OCI-LY7 (cell line): Measurements from ENCODE around the gene PTP4A1. TPM values are rescaled to one million over a fixed set of nuclear protein-coding genes. Genes with fewer than 3 reads are reported as not detected.
A peak's percentile ranks its signal among the peaks of the same experiment; 100 is the strongest.

Source experiments
- BruUV-seq: library from RNA; stranded (reverse); fragments of 400-500 nt; replicated peaks from 2 replicates; lab custom pipeline; 2021; lab: Mats Ljungman, UMichigan
- CTCF ChIA-PET: fragments of 300-600 bp; sonication (Branson Sonifier 250); formaldehyde crosslinking; loops from one replicate; lab custom pipeline; 2022; ENCODE audit warnings: antibody characterized with exemption; ENCODE audit not compliant: unreplicated experiment; lab: Charles Lee
- POLR2A ChIA-PET: fragments of 300-600 bp; sonication (Branson Sonifier 250); formaldehyde crosslinking; loops from one replicate; lab custom pipeline; 2022; ENCODE audit warnings: antibody characterized with exemption; lab: Charles Lee
- DNase-seq: peaks from one replicate; pipeline ENCODE4 v3.0.0-alpha.2; 2015; ENCODE audit warnings: low spot score
- H2AFZ ChIP-seq: fragments of 200-600 bp; sonication (generic), shearing (Covaris generic); 2 replicates; pipeline ENCODE4 v1.6.1; 2014; ENCODE audit warnings: mild to moderate bottlenecking, antibody characterized with exemption, low read length, moderate library complexity
- H3K27ac ChIP-seq: fragments of 200-600 bp; sonication (generic); 2 replicates; pipeline ENCODE4 v1.5.1; 2014; ENCODE audit warnings: mixed run types, low read depth, mild to moderate bottlenecking, moderate library complexity, low read length, inconsistent platforms; ENCODE audit not compliant: poor library complexity, severe bottlenecking
- H3K36me3 ChIP-seq: fragments of 200-600 bp; sonication (generic); 2 replicates; pipeline ENCODE4 v1.6.1; 2014; ENCODE audit warnings: mild to moderate bottlenecking, antibody characterized with exemption, low read length, moderate library complexity, mixed read lengths; ENCODE audit not compliant: insufficient read depth
- H3K4me1 ChIP-seq: fragments of 200-600 bp; sonication (generic); 2 replicates; pipeline ENCODE4 v1.5.1; 2014; ENCODE audit warnings: mild to moderate bottlenecking, low read length; ENCODE audit not compliant: insufficient read depth, poor library complexity, severe bottlenecking
- H3K4me2 ChIP-seq: fragments of 200-600 bp; sonication (generic); 2 replicates; pipeline ENCODE4 v1.6.1; 2014; ENCODE audit warnings: mild to moderate bottlenecking, low read length
- H3K4me3 ChIP-seq: fragments of 200-600 bp; sonication (generic); 2 replicates; pipeline ENCODE4 v1.5.1; 2014; ENCODE audit warnings: mild to moderate bottlenecking, low read depth, low read length; ENCODE audit not compliant: poor library complexity, severe bottlenecking
- H3K79me2 ChIP-seq: fragments of 200-600 bp; sonication (generic); 2 replicates; pipeline ENCODE4 v1.6.1; 2016; ENCODE audit warnings: low read depth, mild to moderate bottlenecking, low read length, moderate library complexity, mixed read lengths; ENCODE audit not compliant: insufficient read depth
- H3K9me2 ChIP-seq: fragments of 200-600 bp; sonication (generic); 2 replicates; pipeline ENCODE4 v1.6.1; 2016; ENCODE audit warnings: mild to moderate bottlenecking, low read length, mixed read lengths; ENCODE audit not compliant: insufficient read depth
- H3K9me3 ChIP-seq: fragments of 200-600 bp; sonication (generic); 2 replicates; pipeline ENCODE4 v1.6.1; 2014; ENCODE audit warnings: mild to moderate bottlenecking, mixed run types, low read length, mixed read lengths
- H4K20me1 ChIP-seq: fragments of 200-600 bp; sonication (generic); 2 replicates; pipeline ENCODE4 v1.6.1; 2014; ENCODE audit warnings: mild to moderate bottlenecking, antibody characterized with exemption, low read length, moderate library complexity, mixed read lengths; ENCODE audit not compliant: insufficient read depth
- EZH2phosphoT487 ChIP-seq: fragments of 200-600 bp; sonication (generic); IDR thresholded peaks from 2 replicates; pipeline ENCODE4 v1.6.1; 2018; ENCODE audit warnings: low read depth, borderline replicate concordance, mild to moderate bottlenecking, mixed run types, antibody characterized with exemption, low read length, moderate library complexity, mixed read lengths
- intact Hi-C: fragments of 100-400 bp; cut with micrococcal nuclease; formaldehyde crosslinking; loops from one replicate; pipeline ENCODE4 v1.10.0; 2022; ENCODE audit not compliant: unreplicated experiment
- total RNA-seq, 2 experiments: library from RNA; depleted of rRNA in 1 of 2; stranded (reverse); fragments of >200 nt in 1 of 2; shearing (Covaris generic) in 1 of 2; gene quantifications; 2 replicates each; pipeline ENCODE4 v1.2.3, GENCODE V29; 2014 to 2022
- TF ChIP-seq, protein P1 (sequence below): fragments of 200-600 bp; sonication (generic); conservative IDR thresholded peaks from 2 replicates; pipeline ENCODE4 v1.5.1; 2014; ENCODE audit warnings: mild to moderate bottlenecking, antibody characterized with exemption, low read length, moderate library complexity, mixed read lengths

The PTP4A1 gene
- total RNA-seq, 2 experiments from 2014 or later, result 21.2 to 76.0 TPM

DNA sequence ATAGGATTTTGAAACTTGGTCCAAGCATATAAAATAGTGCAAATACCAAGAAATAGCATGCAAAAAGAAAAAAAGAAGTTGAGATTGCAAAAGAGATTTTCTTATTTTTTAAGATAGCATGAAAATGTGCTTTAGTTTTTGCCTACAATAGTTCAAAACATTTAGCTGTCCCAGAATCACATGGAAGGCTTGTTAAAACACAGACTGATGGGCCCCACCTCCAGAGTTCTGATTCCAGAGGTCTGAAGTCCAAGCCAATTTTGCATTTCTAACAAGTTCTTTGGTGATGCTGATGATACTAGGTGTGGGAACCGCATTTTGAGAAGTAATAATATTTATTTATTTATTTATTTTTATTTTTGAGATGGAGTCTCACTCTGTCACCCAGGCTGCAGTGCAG is 33.7 kb upstream of the PTP4A1 start:
- no peaks in the 10 kb centered on the region for H3K79me2 ChIP-seq
- H3K4me2 ChIP-seq, result no peak overlapping the region
- intact Hi-C loops, result no loop called here
- no peaks in the 10 kb centered on the region for H3K9me3 ChIP-seq
- no peak overlapping the region for H3K27ac ChIP-seq
- CTCF ChIA-PET, result no interaction called here
- H3K9me2 ChIP-seq, result no peaks in the 10 kb centered on the region
- no peak for DNase-seq
- BruUV-seq, result no TSS peak
- POLR2A ChIA-PET, result no interaction called here
- TF ChIP-seq, protein P1, sequence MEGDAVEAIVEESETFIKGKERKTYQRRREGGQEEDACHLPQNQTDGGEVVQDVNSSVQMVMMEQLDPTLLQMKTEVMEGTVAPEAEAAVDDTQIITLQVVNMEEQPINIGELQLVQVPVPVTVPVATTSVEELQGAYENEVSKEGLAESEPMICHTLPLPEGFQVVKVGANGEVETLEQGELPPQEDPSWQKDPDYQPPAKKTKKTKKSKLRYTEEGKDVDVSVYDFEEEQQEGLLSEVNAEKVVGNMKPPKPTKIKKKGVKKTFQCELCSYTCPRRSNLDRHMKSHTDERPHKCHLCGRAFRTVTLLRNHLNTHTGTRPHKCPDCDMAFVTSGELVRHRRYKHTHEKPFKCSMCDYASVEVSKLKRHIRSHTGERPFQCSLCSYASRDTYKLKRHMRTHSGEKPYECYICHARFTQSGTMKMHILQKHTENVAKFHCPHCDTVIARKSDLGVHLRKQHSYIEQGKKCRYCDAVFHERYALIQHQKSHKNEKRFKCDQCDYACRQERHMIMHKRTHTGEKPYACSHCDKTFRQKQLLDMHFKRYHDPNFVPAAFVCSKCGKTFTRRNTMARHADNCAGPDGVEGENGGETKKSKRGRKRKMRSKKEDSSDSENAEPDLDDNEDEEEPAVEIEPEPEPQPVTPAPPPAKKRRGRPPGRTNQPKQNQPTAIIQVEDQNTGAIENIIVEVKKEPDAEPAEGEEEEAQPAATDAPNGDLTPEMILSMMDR, result no peak
- TF ChIP-seq EZH2phosphoT487, result no peak
- no peaks in the 10 kb centered on the region for H3K36me3 ChIP-seq
- no peak overlapping the region for H2AFZ ChIP-seq
- H3K4me3 ChIP-seq, result no peak overlapping the region
- no peaks in the 10 kb centered on the region for H4K20me1 ChIP-seq
- H3K4me1 ChIP-seq, result peaks cover 11% of the 10 kb centered on the region

DNA sequence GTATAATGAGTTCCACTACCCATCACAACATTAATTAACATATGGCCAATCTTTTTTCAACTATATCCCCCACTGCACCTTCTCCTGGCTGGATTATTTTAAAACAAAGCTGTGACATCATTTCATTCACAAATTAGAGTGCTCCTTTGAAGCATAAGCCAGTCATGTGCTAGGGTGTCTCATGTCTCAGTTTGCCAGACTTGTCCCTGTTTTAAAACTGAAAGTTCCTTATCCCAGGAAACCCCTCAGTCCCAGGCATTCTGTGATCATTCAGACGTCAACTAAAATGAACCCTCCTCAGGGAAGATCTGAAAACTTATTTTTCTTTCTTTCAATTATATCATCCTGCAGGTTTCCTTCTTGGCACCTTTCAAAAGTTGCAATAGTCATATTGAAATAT is 29.3 kb upstream of the PTP4A1 start:
- Histone ChIP-seq H3K4me3 (no peak overlapping the region), H3K79me2 (no peaks in the 10 kb centered on the region), H3K4me2 (no peak overlapping the region), H3K27ac (no peak overlapping the region), H3K9me3 (no peaks in the 10 kb centered on the region), H3K4me1 (no peaks in the 10 kb centered on the region), H2AFZ (no peak overlapping the region), H3K36me3 (no peaks in the 10 kb centered on the region), H3K9me2 (no peaks in the 10 kb centered on the region), H4K20me1 (no peaks in the 10 kb centered on the region)
- ChIA-PET CTCF (no interaction called here), POLR2A (interaction anchor here (0.7 to 0.9 kb wide), 2 partner anchors 10 to 220 kb away, joined by 3 to 4 read pairs; no protein-coding TSS in a partner anchor)
- TF ChIP-seq EZH2phosphoT487, result no peak
- TF ChIP-seq, protein P1, result no peak
- intact Hi-C loops, result no loop called here
- DNase-seq, result no peak
- BruUV-seq, result no TSS peak

DNA sequence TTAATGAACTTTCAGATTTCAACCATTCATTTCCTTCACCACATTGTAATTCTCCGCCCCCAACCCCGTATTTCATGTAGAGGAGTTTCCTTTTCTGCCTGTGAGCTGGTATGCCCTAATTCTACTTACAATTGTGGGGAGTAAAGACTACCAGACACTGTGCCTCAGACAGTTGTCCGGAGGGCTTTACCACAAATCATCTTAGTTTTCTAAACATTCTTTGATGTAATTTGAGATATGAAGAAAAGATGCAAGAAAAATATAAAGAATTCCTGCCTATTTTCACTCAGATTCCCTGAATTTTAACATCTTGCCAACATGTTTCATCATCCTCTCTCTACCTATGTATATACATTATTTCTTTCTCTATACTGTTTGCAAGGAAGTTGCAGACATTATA is 28.3 kb upstream of the PTP4A1 start:
- Histone ChIP-seq H3K27ac (no peak overlapping the region), H3K36me3 (no peaks in the 10 kb centered on the region), H3K4me2 (no peak overlapping the region), H3K79me2 (no peaks in the 10 kb centered on the region), H3K9me2 (no peaks in the 10 kb centered on the region), H3K4me3 (no peak overlapping the region), H3K9me3 (no peaks in the 10 kb centered on the region), H3K4me1 (no peaks in the 10 kb centered on the region), H4K20me1 (no peaks in the 10 kb centered on the region), H2AFZ (0 out of 2 replicates have a peak overlapping the region, but pooled peaks have one; percentile 38)
- CTCF ChIA-PET, result no interaction called here
- TF ChIP-seq, protein P1, result no peak
- no peak for TF ChIP-seq EZH2phosphoT487
- BruUV-seq, result no TSS peak
- POLR2A ChIA-PET, result interaction anchor here (0.6 to 1.0 kb wide), 3 partner anchors 13 to 1361 kb away, joined by 3 to 4 read pairs (median 3); no protein-coding TSS in a partner anchor
- intact Hi-C loops, result no loop called here
- DNase-seq, result no peak
